H1 (cell line): ENCODE data around the gene FAM167B. TPM values are rescaled to one million over a fixed set of nuclear protein-coding genes. Genes with fewer than 3 reads are reported as not detected.

ENCODE experiments used
- CTCF ChIA-PET: fragments of 300-600 bp; sonication (Branson Sonifier 250); formaldehyde crosslinking; loops from one replicate; lab custom pipeline; 2021; ENCODE audit not compliant: partially characterized antibody; lab: Charles Lee
- POLR2A ChIA-PET: fragments of 300-600 bp; sonication (Branson Sonifier 250); formaldehyde crosslinking; loops from one replicate; lab custom pipeline; 2021; ENCODE audit warnings: inconsistent platforms; ENCODE audit not compliant: partially characterized antibody; lab: Charles Lee
- DNase-seq, 2 experiments: peaks; one replicate each; pipeline versions ENCODE4 v3.0.0 to v3.0.0-alpha.2; 2010 to 2022; ENCODE audit warnings: low spot score in 2 of 2, low read depth in 1 of 2, mixed read lengths in 1 of 2
- FAIRE-seq: peaks from 2 replicates; lab custom pipeline; 2011; peaks lifted over from hg19 to GRCh38; lab: Jason Lieb, UNC
- H2AFZ ChIP-seq: 2 replicates; pipeline ENCODE4 v1.8.1; 2012; ENCODE audit warnings: low read length, inconsistent platforms
- H2AK5ac ChIP-seq: 2 replicates; pipeline ENCODE4 v1.6.1; 2013; ENCODE audit warnings: low read depth, low read length
- H2BK120ac ChIP-seq: replicated peaks from 2 replicates; pipeline ENCODE3; 2013; ENCODE audit warnings: low read depth, low read length, inconsistent platforms
- H2BK12ac ChIP-seq: 2 replicates; pipeline ENCODE4 v1.6.1; 2013; ENCODE audit warnings: low read depth, low read length
- H2BK15ac ChIP-seq: 2 replicates; pipeline ENCODE4 v1.6.1; 2013; ENCODE audit warnings: low read length
- H2BK20ac ChIP-seq: 2 replicates; pipeline ENCODE4 v1.6.1; 2013; ENCODE audit warnings: low read length
- H2BK5ac ChIP-seq: 2 replicates; pipeline ENCODE4 v1.6.1; 2013; ENCODE audit warnings: low read depth, low read length
- H3K14ac ChIP-seq: 2 replicates; pipeline ENCODE4 v1.6.1; 2013; ENCODE audit warnings: inconsistent platforms; ENCODE audit not compliant: insufficient read length
- H3K18ac ChIP-seq: 2 replicates; pipeline ENCODE4 v1.6.1; 2013; ENCODE audit warnings: low read length; ENCODE audit errors: extremely low read depth
- H3K23ac ChIP-seq: 2 replicates; pipeline ENCODE4 v1.6.1; 2013; ENCODE audit warnings: inconsistent platforms; ENCODE audit not compliant: insufficient read length
- H3K23me2 ChIP-seq: 2 replicates; pipeline ENCODE4 v1.6.1; 2013; ENCODE audit warnings: low read depth, low read length
- H3K27ac ChIP-seq: 2 replicates; pipeline ENCODE4 v1.6.1; 2011; ENCODE audit warnings: low read depth, low read length, inconsistent platforms
- H3K27me3 ChIP-seq, 4 experiments: replicated peaks in 1 of 4; 1 replicate in 1 of 4; 2 replicates in 3 of 4; pipeline versions ENCODE4 v1.6.1 to v1.8.1; 2011 to 2013; ENCODE audit warnings: low read length in 3 of 4, mild to moderate bottlenecking in 3 of 4, inconsistent platforms in 2 of 4, mixed read lengths in 2 of 4, moderate library complexity in 1 of 4; ENCODE audit not compliant: control insufficient read depth in 3 of 4, insufficient read depth in 3 of 4; ENCODE audit errors: extremely low read depth in 1 of 4
- H3K36me3 ChIP-seq, 4 experiments: 2 replicates each; pipeline versions ENCODE4 v1.6.1 to v1.8.1; 2011 to 2013; ENCODE audit warnings: mild to moderate bottlenecking in 4 of 4, low read length in 3 of 4, moderate library complexity in 2 of 4, control low read depth in 1 of 4, inconsistent platforms in 1 of 4; ENCODE audit not compliant: insufficient read depth in 4 of 4, control insufficient read depth in 2 of 4
- H3K4ac ChIP-seq: replicated peaks from 2 replicates; pipeline ENCODE3; 2013; ENCODE audit warnings: low read length, low read depth, mixed read lengths, inconsistent platforms; ENCODE audit not compliant: insufficient read length
- H3K4me1 ChIP-seq, 4 experiments: replicated peaks in 1 of 4; 1 replicate in 1 of 4; 2 replicates in 3 of 4; pipeline versions ENCODE4 v1.6.1 to v1.8.1; 2011 to 2013; ENCODE audit warnings: low read length in 3 of 4, inconsistent platforms in 2 of 4, mixed read lengths in 1 of 4; ENCODE audit not compliant: insufficient read depth in 4 of 4, control insufficient read depth in 3 of 4
- H3K4me2 ChIP-seq, 2 experiments: 2 replicates each; pipeline versions ENCODE4 v1.6.1 to v1.8.1; 2011 to 2013; ENCODE audit warnings: low read depth in 2 of 2, low read length in 2 of 2, control low read depth in 1 of 2, inconsistent platforms in 1 of 2, mild to moderate bottlenecking in 1 of 2; ENCODE audit not compliant: insufficient read depth in 1 of 2
- H3K4me3 ChIP-seq, 4 experiments: fragments of 200-600, 300-600 bp in 1 of 4; sonication (generic), shearing (Covaris generic), sonication (Bioruptor Twin) in 1 of 4; 2 replicates each; pipeline versions ENCODE4 v1.5.1 to v1.8.1; 2011 to 2016; ENCODE audit warnings: low read length in 4 of 4, low read depth in 3 of 4, control low read depth in 2 of 4, inconsistent platforms in 2 of 4, mild to moderate bottlenecking in 2 of 4, mixed read lengths in 1 of 4, moderate library complexity in 1 of 4; ENCODE audit not compliant: insufficient read depth in 2 of 4; ENCODE audit errors: extremely low read depth in 1 of 4
- H3K56ac ChIP-seq: replicated peaks from 2 replicates; pipeline ENCODE3; 2013; ENCODE audit warnings: low read depth, mild to moderate bottlenecking, mixed read lengths, low read length, inconsistent platforms; ENCODE audit not compliant: insufficient read length
- H3K79me1 ChIP-seq: 2 replicates; pipeline ENCODE4 v1.6.1; 2013; ENCODE audit warnings: low read depth, low read length, control low read depth
- H3K79me2 ChIP-seq, 2 experiments: 2 replicates each; pipeline versions ENCODE4 v1.6.1 to v1.8.1; 2012 to 2013; ENCODE audit warnings: low read length in 2 of 2, mild to moderate bottlenecking in 2 of 2, inconsistent platforms in 1 of 2; ENCODE audit not compliant: insufficient read depth in 2 of 2, control insufficient read depth in 1 of 2
- H3K9ac ChIP-seq, 4 experiments: replicated peaks in 1 of 4; 1 replicate in 1 of 4; 2 replicates in 3 of 4; pipeline versions ENCODE4 v1.6.1 to v1.8.1; 2011 to 2013; ENCODE audit warnings: low read depth in 3 of 4, low read length in 3 of 4, control low read depth in 2 of 4, mild to moderate bottlenecking in 2 of 4, moderate library complexity in 2 of 4, inconsistent platforms in 1 of 4; ENCODE audit errors: extremely low read depth in 1 of 4
- H3K9me3 ChIP-seq, 2 experiments: 2 replicates each; pipeline versions ENCODE4 v1.6.1 to v1.8.1; 2012 to 2013; ENCODE audit warnings: mild to moderate bottlenecking in 2 of 2, moderate library complexity in 2 of 2, control low read depth in 1 of 2, inconsistent platforms in 1 of 2, low read depth in 1 of 2, low read length in 1 of 2, mixed read lengths in 1 of 2; ENCODE audit not compliant: insufficient read depth in 2 of 2
- H4K20me1 ChIP-seq, 2 experiments: replicated peaks in 1 of 2; 2 replicates each; pipeline versions ENCODE3 to v1.8.1; 2011 to 2013; ENCODE audit warnings: inconsistent platforms in 2 of 2, low read length in 2 of 2, mild to moderate bottlenecking in 1 of 2; ENCODE audit not compliant: insufficient read depth in 2 of 2, control insufficient read depth in 1 of 2
- H4K5ac ChIP-seq: 2 replicates; pipeline ENCODE4 v1.6.1; 2013; ENCODE audit warnings: low read length, low read depth, mixed read lengths, inconsistent platforms; ENCODE audit not compliant: insufficient read length
- H4K8ac ChIP-seq: 2 replicates; pipeline ENCODE4 v1.8.0; 2013; ENCODE audit warnings: mild to moderate bottlenecking, moderate library complexity, low read length, inconsistent platforms; ENCODE audit not compliant: insufficient read depth; ENCODE audit errors: extremely low read depth
- H4K91ac ChIP-seq: replicated peaks from 2 replicates; pipeline ENCODE3; 2013; ENCODE audit warnings: low read length, mixed read lengths, inconsistent platforms; ENCODE audit not compliant: insufficient read length
- PHF8 ChIP-seq: fragments of 200-600 bp; sonication (generic); conservative IDR thresholded peaks from 2 replicates; pipeline ENCODE4 v1.7.1; 2012; ENCODE audit warnings: low read depth, mild to moderate bottlenecking, inconsistent platforms, low read length, moderate library complexity
- SIN3A ChIP-seq, 2 experiments: IDR thresholded peaks in 1 of 2; conservative IDR thresholded peaks in 1 of 2; 2 replicates each; pipeline ENCODE4 v1.6.1; 2011 to 2012; ENCODE audit warnings: low read length in 2 of 2, improper control_type of control experiment in 1 of 2, low read depth in 1 of 2, mild to moderate bottlenecking in 1 of 2
- TAF7 ChIP-seq: optimal IDR thresholded peaks from 2 replicates; pipeline ENCODE3; 2011; ENCODE audit warnings: low read depth, mild to moderate bottlenecking, inconsistent platforms, low read length, moderate library complexity, borderline replicate concordance
- WGBS, 2 experiments: shearing (Covaris generic) in 1 of 2; methylation state at CpG; one replicate each; pipeline versions ENCODE4 v1.1.6 to v1.1.7; 2013 to 2015; ENCODE audit warnings: low lambda C conversion rate in 2 of 2, mixed read lengths in 2 of 2, inconsistent platforms in 1 of 2, low coverage in 1 of 2, missing lambda C conversion rate in 1 of 2; ENCODE audit not compliant: insufficient replicate concordance in 2 of 2, insufficient coverage in 1 of 2, insufficient read length in 1 of 2; ENCODE audit errors: extremely low coverage in 1 of 2, missing lambda C conversion rate in 1 of 2; 5-methylcytosine and 5-hydroxymethylcytosine counted together
- long read RNA-seq, 2 experiments: library from RNA in 1 of 2; library from capped mRNA in 1 of 2; stranded (forward); transcript quantifications; one replicate each; pipeline ENCODE4 v2.0.0, GENCODE V29; 2021; ENCODE audit warnings: inconsistent platforms in 1 of 2
- polyA minus RNA-seq, 3 experiments: library from RNA; depleted of rRNA, polyadenylated mRNA; stranded (reverse); fragments of >200 nt; gene quantifications; 1 replicate in 2 of 3; 2 replicates in 1 of 3; pipeline ENCODE4 v1.2.3, GENCODE V29; 2011
- polyA plus RNA-seq, 7 experiments: library from polyadenylated mRNA; depleted of rRNA in 3 of 7; stranded (reverse) in 5 of 7; unstranded in 2 of 7; fragments of >200 nt in 5 of 7; fragments of 200-250 nt in 2 of 7; gene quantifications; 1 replicate in 5 of 7; 2 replicates in 1 of 7; 4 replicates in 1 of 7; pipeline versions ENCODE4 v1.2.1 to v1.2.3, GENCODE V29; 2011 to 2013; ENCODE audit warnings: missing spikeins in 2 of 7, mixed read lengths in 2 of 7
- total RNA-seq: library from RNA; stranded (reverse); fragmentation: NEBNext Ultra II Directional; extraction: Animal tissue kit (Norgen Biotek cat#: 25700); gene quantifications from 2 replicates; pipeline ENCODE4 v1.2.1, GENCODE V29; 2021

Gene FAM167B
- total RNA-seq (3.2 and 3.9 TPM in 2 replicates), polyA plus RNA-seq (2011; rRNA removed) (2.8 and 4.2 TPM in 2 replicates), polyA minus RNA-seq (2011; rRNA and poly(A)+ RNA removed) (1.3 and 1.6 TPM in 2 replicates)
- polyA plus RNA-seq (2011; cell fraction: cytosol; rRNA removed): 5.2 TPM
- polyA plus RNA-seq (2011; cell fraction: nucleus; rRNA removed): 5.4 TPM
- 1.9 to 5.2 TPM (median 4.2 TPM) in 4 replicates for polyA plus RNA-seq (2012, experiment 1 of 2)
- polyA plus RNA-seq (2012, experiment 2 of 2): 1.3 TPM
- polyA plus RNA-seq (2013, experiment 1 of 2): 3.7 TPM
- polyA plus RNA-seq (2013, experiment 2 of 2): 2.9 TPM
- polyA minus RNA-seq (2011; cell fraction: cytosol; rRNA and poly(A)+ RNA removed): not detected
- polyA minus RNA-seq (2011; cell fraction: nucleus; rRNA and poly(A)+ RNA removed): 1.00 TPM
- long read RNA-seq, experiment 1, partial matches to known transcripts: 1 of 1 reads
- long read RNA-seq, experiment 1, other reads (novel, unspliced or antisense): 0 of 1 reads
- long read RNA-seq, experiment 2: 0 reads

- no peak within 1 kb of the TSS for H3K4me2 ChIP-seq
- H3K4ac ChIP-seq: no peak within 1 kb of the TSS
- no peak for DNase-seq
- H4K20me1 ChIP-seq: no peaks in the 10 kb centered on the region
- no peak within 1 kb of the TSS for H3K23ac ChIP-seq
- H3K56ac ChIP-seq: no peak within 1 kb of the TSS
- 92% methylated on average over 3 of the region's 3 CpGs; no CpG with 5 or more reads in 1 of the 2 experiments for WGBS, 2 experiments
- no peak within 1 kb of the TSS; the same call in 1 of the 2 replicates for H3K18ac ChIP-seq
- H2BK12ac ChIP-seq: peak within 1 kb of the TSS; percentile 68; the same call in 1 of the 2 replicates
- H3K9me3 ChIP-seq: no peaks in the 10 kb centered on the region
- no peak within 1 kb of the TSS; the same call in 1 of the 2 replicates for H2BK15ac ChIP-seq
- H2AK5ac ChIP-seq: no peak within 1 kb of the TSS
- peaks cover 4% of the 10 kb centered on the region; the same call in 1 of the 2 replicates for H3K23me2 ChIP-seq
- ChIA-PET CTCF (interaction anchor here (1.1 to 6.1 kb wide), 9 partner anchors 10 to 70 kb away, joined by 4 to 66 read pairs (median 34); partner anchors contain the start of gene HDAC1), POLR2A (interaction anchor here (1.1 to 6.6 kb wide), 4 partner anchors 22 to 105 kb away, joined by 3 to 50 read pairs (median 14); partner anchors contain the start of gene MARCKSL1)
- H2AFZ ChIP-seq: no peak within 1 kb of the TSS
- H3K79me2 ChIP-seq: no peaks in the 10 kb centered on the region
- no peaks in the 10 kb centered on the region; a peak in 1 of 7 replicates for H3K27me3 ChIP-seq
- H2BK20ac ChIP-seq: 0 out of 2 replicates have a peak within 1 kb of the TSS, but pooled peaks have one; percentile 48
- H3K79me1 ChIP-seq: no peaks in the 10 kb centered on the region
- FAIRE-seq: no peak
- H2BK5ac ChIP-seq: peak within 1 kb of the TSS; percentile 52; the same call in 1 of the 2 replicates
- H3K27ac ChIP-seq: no peak within 1 kb of the TSS
- no peak within 1 kb of the TSS for H2BK120ac ChIP-seq
- no peak within 1 kb of the TSS for H4K5ac ChIP-seq
- no peak within 1 kb of the TSS for H4K91ac ChIP-seq
- TF ChIP-seq TAF7: no peak
- TF ChIP-seq PHF8: no peak
- no peak for TF ChIP-seq SIN3A (conservative IDR thresholded peaks at IDR 0.05 in 1 of 2, IDR thresholded peaks at IDR 0.05 in 1 of 2; ENCODE audit: low read depth in 1 of 2, low read length in 2 of 2)
- no peak within 1 kb of the TSS for H3K4me3 ChIP-seq
- H3K4me1 ChIP-seq: peaks cover 7 to 13% (median 11%) of the 10 kb centered on the region in 4 experiments
- no peak within 1 kb of the TSS; a peak in 1 of 7 replicates for H3K9ac ChIP-seq
- H3K14ac ChIP-seq: no peak within 1 kb of the TSS
- no peaks in the 10 kb centered on the region for H3K36me3 ChIP-seq
- H4K8ac ChIP-seq: no peak within 1 kb of the TSS
These were observed at the start of gene FAM167B for GRCh38 chr1:32246888-32247273. Gene FAM167B (plus strand): TSS chr1:32247222. CDS start chr1:32247422, 200 bp downstream.
